ENCODE results near the gene GMDS. TPM values are rescaled to one million over a fixed set of nuclear protein-coding genes. Genes with fewer than 3 reads are reported as not detected.

The GMDS gene
- total and polyA plus RNA-seq, 2 of the 8 experiments (the other 6 are each of a cell fraction or from before 2014, with no cell fraction given), result 16.8 to 50.0 TPM

DNA sequence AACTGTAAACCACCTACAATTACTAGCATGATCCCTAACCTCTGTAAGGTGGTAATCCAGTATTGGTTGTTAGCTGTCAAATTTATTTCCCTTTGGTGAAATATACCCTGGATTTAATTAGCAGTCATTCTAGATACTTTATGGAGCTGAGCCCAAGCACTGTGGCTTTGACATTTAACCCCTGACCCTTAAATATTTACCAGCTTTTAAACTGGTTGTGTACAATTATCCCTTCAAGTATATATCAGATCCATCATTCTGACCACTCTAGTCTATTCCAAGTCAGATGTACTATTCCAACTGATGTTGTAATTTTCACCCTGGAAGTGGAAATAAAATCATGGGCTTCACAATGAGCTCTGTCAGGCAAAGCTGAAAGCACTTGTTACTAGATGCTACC, 406.0 kb downstream of the GMDS start (continued):
- no peak for TF ChIP-seq CREB1 (IDR thresholded peaks at IDR 0.05)
- TF ChIP-seq TAF7 (optimal IDR thresholded peaks at IDR 0.05; ENCODE audit: borderline replicate concordance, low read depth, low read length), result no peak
